Rectal smooth muscle tissue (tissue), 1 donor: ENCODE data around the gene DHRS13.
"Not testable (repeated sequence)": the region's sequence is repeated elsewhere in the genome, so short reads cannot be mapped to it uniquely, and the experiment has no call there.

Source experiments
- H3K27ac ChIP-seq: one replicate; pipeline ENCODE4 v1.7.0; 2013; ENCODE audit warnings: low read depth, low read length, inconsistent platforms
- H3K27me3 ChIP-seq: one replicate; pipeline ENCODE4 v1.7.0; 2013; ENCODE audit warnings: low read length; ENCODE audit not compliant: control insufficient read depth, insufficient read depth
- H3K36me3 ChIP-seq: one replicate; pipeline ENCODE4 v1.7.0; 2013; ENCODE audit warnings: low read length; ENCODE audit not compliant: control insufficient read depth, insufficient read depth
- H3K4me1 ChIP-seq: one replicate; pipeline ENCODE4 v1.7.0; 2013; ENCODE audit warnings: low read length; ENCODE audit not compliant: control insufficient read depth, insufficient read depth
- H3K4me3 ChIP-seq: one replicate; pipeline ENCODE4 v1.7.0; 2013; ENCODE audit warnings: low read length
- H3K9ac ChIP-seq: one replicate; pipeline ENCODE4 v1.7.0; 2013; ENCODE audit warnings: low read length

Gene DHRS13

DNA sequence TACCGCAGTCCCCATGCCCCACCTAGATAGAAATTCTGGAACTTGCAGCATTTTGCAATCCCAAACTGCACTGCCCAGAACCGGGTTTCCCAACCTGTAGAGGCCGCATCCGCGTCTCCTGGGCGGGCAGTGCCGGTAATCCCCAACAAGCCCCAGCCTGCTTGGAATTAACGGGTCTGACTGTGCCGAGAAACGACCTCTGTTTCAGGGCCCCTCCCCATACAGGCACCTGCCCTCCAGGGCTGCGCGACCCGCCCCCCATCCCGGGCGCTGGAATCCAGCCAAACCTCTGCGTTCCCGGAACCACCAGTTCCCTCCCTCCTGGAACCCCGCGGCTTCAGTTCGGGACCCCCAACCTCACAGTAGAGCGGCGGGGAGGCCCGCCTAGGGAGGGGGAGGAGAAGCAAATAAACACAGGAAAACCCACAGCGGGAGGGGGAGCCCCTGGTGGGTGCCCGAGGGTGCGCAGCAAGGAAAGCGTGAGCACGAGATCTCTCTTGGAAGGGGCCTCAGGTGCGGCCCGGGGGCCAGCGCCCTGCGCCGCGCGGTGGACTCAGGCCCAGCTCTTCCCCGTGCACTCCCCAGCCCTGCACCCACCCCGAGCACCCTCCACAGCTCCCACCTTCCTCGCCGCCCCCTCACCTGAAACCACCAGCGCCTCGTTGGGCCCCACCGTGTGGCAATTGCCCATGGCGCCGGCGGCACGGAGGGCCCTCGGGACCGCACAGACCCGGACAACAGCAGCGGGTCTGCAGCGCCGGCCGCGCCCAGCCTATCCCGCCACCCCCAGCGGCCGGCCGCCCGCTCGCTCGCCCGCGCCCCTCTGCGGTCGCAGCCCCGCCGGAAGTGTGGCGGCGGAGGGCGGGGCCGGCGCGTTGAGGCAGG, 5.8 kb downstream of the DHRS13 start, which contains the start of gene FLOT2:
TSS of gene FLOT2 (minus strand) at position 850 of the 885 bp plus-strand sequence. CDS start at position 691, 159 bp downstream.
- H3K27ac ChIP-seq = peak within 1 kb of the TSS; percentile 89
- H3K27me3 ChIP-seq = no peaks in the 10 kb centered on the region
- peak within 1 kb of the TSS; percentile 84 for H3K4me3 ChIP-seq
- H3K9ac ChIP-seq = peak within 1 kb of the TSS; percentile 85
- H3K4me1 ChIP-seq = peaks cover 7% of the 10 kb centered on the region
- H3K36me3 ChIP-seq = no peaks in the 10 kb centered on the region

DNA sequence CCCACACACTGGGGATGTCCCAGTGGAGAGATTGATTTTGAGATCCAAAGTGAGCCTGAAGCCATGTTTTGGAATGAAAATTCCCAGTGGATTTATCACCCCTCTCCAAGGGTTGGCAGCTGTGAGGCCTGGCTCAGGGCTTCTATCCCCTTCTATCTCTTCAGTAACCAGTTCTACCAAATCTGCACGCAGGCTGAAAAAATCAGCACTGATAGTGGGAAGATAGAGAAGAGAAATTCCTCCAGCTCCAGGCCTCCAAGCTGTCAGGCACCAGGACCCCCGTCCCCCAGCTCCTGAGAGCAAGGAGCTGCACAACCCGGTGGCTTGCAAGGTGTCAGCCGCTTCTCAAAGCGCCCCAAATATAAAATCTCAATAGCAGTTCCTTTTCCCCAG, 6.4 kb downstream of the DHRS13 start:
- peaks cover 7% of the 10 kb centered on the region for H3K4me1 ChIP-seq

DNA sequence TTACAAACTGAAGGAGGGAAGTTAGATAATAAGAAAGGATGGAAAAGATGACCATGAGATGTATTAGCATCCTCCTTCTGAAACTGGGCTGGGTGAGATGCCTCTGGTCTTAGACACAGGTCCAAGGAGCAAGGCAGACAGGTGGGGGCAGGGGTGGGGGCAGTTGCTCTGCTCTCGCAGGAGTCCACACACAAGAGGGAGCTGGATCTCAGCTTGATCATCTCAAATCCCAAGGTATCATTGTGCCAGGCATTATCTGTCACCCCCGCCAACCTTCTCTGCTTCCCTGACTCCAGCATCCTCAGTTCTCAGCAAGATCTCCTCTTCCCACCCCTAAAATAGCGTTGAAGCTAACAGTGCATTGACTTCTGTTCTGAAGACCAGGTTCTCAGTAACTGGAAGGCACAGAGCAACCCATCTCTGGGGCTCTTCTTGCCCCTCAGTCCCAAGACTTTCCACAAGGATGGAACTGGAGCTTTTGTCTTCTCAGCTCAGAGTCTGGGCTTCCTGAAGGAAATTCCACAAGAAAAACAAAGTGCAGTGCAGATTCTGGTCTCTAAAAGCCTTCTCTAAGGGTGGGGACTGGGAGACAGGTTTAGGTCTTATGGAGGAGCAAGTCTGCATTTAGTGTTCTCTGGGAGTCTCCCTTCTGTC, 7.0 kb downstream of the DHRS13 start:
- H3K4me3 ChIP-seq = peak overlapping the region; percentile 84
- no peaks in the 10 kb centered on the region for H3K27me3 ChIP-seq
- H3K9ac ChIP-seq = no peak overlapping the region
- H3K36me3 ChIP-seq = no peaks in the 10 kb centered on the region
- H3K4me1 ChIP-seq = peaks cover 7% of the 10 kb centered on the region
- peak overlapping the region; percentile 89 for H3K27ac ChIP-seq

More for the DNA sequence above, 6.4 kb downstream of the DHRS13 start:
- no peaks in the 10 kb centered on the region for H3K27me3 ChIP-seq
- no peak overlapping the region for H3K9ac ChIP-seq
- peak overlapping the region; percentile 89 for H3K27ac ChIP-seq
- peak overlapping the region; percentile 84 for H3K4me3 ChIP-seq
- H3K36me3 ChIP-seq = no peaks in the 10 kb centered on the region

DNA sequence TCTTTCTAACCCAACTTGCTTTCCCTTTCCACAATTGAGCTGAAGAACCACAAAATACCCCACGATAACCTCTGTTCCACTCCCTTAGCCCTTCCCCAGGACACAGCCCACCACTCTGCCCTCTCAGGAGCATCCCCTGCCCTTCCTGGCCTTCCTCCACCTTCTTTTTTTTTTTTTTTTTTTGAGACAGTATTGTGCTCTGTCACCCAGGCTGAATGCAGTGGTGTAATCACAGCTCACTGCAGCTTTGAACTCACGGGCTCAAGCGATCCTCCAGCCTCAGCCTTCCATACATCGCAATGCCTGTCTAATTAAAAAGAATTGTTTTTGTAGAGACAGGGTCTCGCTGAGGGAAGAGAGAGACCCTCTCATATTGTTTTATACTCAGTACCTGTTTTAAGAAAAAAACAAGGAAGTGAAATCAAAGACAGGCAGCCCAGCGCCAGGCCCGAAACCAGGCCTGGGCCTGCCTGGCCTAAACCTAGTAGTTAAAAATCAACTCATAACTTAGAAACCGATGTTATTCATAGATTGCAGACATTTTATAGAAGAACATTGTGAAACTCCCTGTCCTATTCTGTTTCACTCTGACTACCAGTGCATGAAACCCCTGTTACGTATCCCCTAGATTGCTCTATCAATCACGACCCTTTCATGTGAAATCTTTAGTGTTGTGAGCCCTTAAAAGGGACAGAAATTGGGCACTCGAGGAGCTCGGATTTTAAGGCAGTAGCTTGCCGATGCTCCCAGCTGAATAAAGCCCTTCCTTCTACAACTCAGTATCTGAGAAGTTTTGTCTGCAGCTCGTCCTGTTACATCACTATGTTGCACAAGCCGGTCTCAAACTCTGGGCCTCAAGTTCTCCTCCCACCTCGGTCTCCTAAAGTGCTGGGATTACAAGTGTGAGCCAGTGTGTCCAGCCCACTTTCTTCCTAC, 9.4 kb downstream of the DHRS13 start:
- H3K27me3 ChIP-seq, H3K4me1 ChIP-seq, H3K9ac ChIP-seq, H3K36me3 ChIP-seq, H3K27ac ChIP-seq, H3K4me3 ChIP-seq: not testable (repeated sequence)

DNA sequence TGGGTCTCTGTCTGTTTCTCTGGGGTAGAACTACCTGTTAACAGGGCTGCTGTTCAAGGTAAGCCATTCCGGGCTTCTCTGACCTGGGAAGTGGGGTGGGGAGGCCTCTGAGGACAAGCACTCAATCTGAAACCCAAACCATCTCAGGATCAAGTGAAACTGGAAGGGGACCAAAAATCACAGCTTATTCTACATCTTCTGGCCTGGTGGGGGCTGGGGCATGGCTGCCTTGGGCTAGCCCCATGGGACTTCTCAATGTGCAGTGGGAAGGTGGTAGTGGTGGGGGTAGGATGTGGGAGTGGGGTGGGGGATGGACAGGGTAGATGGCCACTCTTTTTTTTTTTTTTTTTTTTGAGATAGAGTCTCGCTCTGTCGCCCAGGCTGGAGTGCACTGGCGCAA, 10.9 kb downstream of the DHRS13 start:
- H3K9ac ChIP-seq = no peak overlapping the region
- no peak overlapping the region for H3K4me3 ChIP-seq

DNA sequence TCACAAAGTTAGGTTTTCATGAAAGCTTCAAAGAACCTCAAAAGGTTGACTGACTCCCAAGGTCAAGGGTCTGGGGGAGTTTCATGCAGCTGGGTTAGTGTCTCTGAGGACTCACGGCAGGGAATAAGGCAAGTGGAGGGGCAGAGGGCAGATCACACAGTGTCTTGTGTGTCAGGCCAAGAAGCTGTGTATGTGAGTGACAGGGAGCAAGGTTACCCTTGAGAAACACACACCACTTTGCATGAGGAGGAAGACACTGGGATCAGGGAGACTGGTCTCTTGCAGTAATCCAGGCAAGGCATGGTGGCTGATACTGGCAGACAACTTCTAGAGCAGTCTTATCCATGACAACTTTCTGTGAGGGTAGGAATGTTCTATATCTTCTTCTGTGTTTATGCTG, 11.7 kb downstream of the DHRS13 start:
- Histone ChIP-seq H3K4me3 (no peak overlapping the region), H3K27ac (no peak overlapping the region), H3K4me1 (no peaks in the 10 kb centered on the region), H3K36me3 (peaks cover 5% of the 10 kb centered on the region), H3K27me3 (no peaks in the 10 kb centered on the region), H3K9ac (no peak overlapping the region)

More for the DNA sequence above, 10.9 kb downstream of the DHRS13 start:
- H3K27me3 ChIP-seq = no peaks in the 10 kb centered on the region
- H3K36me3 ChIP-seq = peaks cover 5% of the 10 kb centered on the region
- no peaks in the 10 kb centered on the region for H3K4me1 ChIP-seq
- no peak overlapping the region for H3K27ac ChIP-seq

DNA sequence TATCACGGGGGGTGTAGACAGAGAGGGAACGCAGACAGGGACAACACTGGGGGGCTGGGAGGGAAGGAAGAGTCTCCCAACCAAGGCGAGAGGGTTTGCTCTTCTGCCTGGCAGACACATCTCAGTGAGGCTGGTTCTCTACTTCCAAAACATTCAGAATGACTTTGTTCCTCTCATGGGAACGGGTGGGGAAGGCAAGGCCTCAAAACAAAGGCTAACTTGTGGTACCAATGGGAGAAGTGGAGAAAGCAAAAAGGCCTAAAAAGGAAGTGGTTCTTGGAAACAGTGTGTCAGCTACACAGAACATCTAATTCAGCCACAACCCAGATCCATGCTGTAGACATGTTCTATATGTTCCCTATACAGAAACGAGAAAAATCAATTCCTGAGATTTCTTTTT, 12.9 kb downstream of the DHRS13 start:
- Histone ChIP-seq H3K4me1 (no peaks in the 10 kb centered on the region), H3K27me3 (no peaks in the 10 kb centered on the region), H3K9ac (no peak overlapping the region), H3K27ac (no peak overlapping the region), H3K36me3 (peaks cover 7% of the 10 kb centered on the region), H3K4me3 (no peak overlapping the region)

DNA sequence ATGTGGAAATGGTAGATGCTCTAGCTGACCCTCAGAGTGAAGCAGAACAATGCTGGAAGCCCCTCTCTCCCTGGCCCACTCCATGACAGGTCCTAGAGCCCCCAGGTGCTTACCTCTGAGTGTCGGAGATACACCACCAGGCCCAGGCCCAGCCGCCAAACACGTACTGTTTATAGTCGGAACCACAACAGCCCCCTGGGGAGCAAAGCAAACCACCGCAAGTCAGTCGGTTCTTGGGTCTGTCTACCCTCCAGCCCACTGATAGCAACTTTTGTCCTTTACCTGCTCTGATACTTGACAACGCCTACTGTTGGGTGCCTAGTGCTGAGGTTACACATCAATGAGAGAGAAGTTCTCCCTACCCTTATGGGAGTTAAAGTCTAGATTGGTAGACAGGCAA, 14.0 kb downstream of the DHRS13 start:
- Histone ChIP-seq H3K27me3 (no peaks in the 10 kb centered on the region), H3K36me3 (peaks cover 17% of the 10 kb centered on the region), H3K4me1 (no peaks in the 10 kb centered on the region), H3K4me3 (no peak overlapping the region), H3K9ac (no peak overlapping the region), H3K27ac (no peak overlapping the region)

DNA sequence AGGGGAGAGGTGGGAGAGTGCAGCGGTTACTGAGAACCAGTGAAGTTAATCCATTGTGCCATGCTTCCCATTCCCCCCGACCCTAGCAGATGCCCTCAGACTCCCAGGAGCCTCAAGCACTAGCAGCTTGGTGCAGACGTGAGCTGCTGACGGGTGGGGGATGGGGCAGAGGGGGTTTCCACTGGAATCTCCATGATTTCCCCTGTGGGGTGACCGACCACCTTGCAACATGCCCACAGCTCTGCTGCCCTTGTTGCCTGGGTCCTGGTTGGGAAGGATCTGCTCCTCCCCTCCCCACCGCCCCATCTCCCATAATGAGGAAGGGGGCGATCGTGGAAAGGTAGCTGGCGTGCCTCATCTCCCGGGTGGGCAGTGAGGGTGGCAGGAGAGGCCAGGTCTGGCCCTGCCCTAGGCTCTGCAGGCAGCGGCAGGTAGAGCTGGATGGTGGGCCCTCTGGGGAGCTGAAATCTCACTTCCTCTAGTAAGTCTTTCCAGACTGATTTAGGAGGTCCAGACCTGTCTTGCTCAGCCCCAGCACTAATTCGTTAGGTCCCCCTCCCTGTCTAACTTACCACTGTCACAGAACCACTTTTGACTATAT, 14.9 kb downstream of the DHRS13 start:
- H3K27ac ChIP-seq = no peak overlapping the region
- no peaks in the 10 kb centered on the region for H3K4me1 ChIP-seq
- H3K4me3 ChIP-seq = no peak overlapping the region
- H3K9ac ChIP-seq = no peak overlapping the region
- H3K27me3 ChIP-seq = no peaks in the 10 kb centered on the region
- peaks cover 18% of the 10 kb centered on the region for H3K36me3 ChIP-seq

DNA sequence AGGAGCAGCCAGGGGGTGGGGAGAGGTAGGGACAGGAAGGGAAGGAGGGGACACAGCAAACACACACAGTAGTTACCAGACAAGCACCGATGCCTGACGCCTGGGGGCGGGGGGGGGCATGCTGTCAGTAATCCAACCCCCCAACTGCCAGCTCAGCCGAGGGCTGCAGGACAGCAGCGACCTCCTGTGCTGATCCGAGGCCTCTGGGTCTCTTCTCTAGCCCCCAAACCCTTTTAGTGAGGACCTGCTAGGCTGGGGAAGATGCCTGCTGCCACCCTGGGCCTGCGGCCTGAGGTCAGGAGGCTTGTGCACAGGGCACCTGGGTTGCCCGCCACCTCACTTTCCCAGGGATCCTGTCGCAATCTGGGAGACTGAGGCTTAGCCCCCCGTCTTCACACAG, 16.9 kb downstream of the DHRS13 start:
- Histone ChIP-seq H3K4me1 (no peaks in the 10 kb centered on the region), H3K4me3 (no peak overlapping the region), H3K27me3 (no peaks in the 10 kb centered on the region), H3K27ac (no peak overlapping the region), H3K36me3 (peaks cover 33% of the 10 kb centered on the region), H3K9ac (no peak overlapping the region)

DNA sequence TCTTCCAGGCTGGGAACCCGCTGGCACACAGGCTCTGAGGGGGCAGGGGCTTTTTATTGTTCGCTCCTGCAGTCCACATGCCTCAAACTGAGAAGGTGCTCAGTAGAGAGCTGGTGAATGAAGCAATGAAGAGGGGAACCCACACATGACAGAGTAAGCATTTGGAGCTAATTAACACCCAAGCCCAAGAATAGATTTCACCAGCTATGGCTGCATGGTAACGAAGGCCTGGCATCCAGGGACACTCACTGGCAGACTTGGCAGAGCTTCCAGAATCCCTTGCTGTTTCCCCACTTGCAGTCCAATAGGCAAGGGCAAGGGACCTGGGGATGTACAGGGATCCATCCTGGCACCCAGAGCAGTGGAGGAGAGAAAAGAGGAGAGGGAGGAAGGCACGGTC, 17.5 kb downstream of the DHRS13 start:
- Histone ChIP-seq H3K9ac (no peak overlapping the region), H3K36me3 (peaks cover 39% of the 10 kb centered on the region), H3K27ac (no peak overlapping the region), H3K27me3 (no peaks in the 10 kb centered on the region), H3K4me3 (no peak overlapping the region), H3K4me1 (no peaks in the 10 kb centered on the region)
